Osteocyte (in vitro differentiated cells): ENCODE measurements around the gene CMTM1. TPM values are rescaled to one million over a fixed set of nuclear protein-coding genes. Genes with fewer than 3 reads are reported as not detected.

Experiments
- DNase-seq: peaks from one replicate; pipeline ENCODE4 v3.0.0; 2021; ENCODE audit warnings: mixed read lengths; ENCODE audit not compliant: unreplicated experiment; ENCODE audit errors: extremely low spot score
- H3K27ac Mint-ChIP-seq: one replicate; pipeline ENCODE4 v1.8.0; 2021; ENCODE audit warnings: mild to moderate bottlenecking, mixed read lengths; ENCODE audit not compliant: unreplicated experiment
- H3K27me3 Mint-ChIP-seq: one replicate; pipeline ENCODE4 v1.8.0; 2021; ENCODE audit warnings: mixed read lengths; ENCODE audit not compliant: unreplicated experiment
- H3K36me3 Mint-ChIP-seq: one replicate; pipeline ENCODE4 v1.8.0; 2021; ENCODE audit warnings: mixed read lengths; ENCODE audit not compliant: unreplicated experiment
- H3K4me1 Mint-ChIP-seq: one replicate; pipeline ENCODE4 v1.8.0; 2021; ENCODE audit warnings: mixed read lengths; ENCODE audit not compliant: unreplicated experiment
- H3K4me3 Mint-ChIP-seq: one replicate; pipeline ENCODE4 v1.8.0; 2021; ENCODE audit warnings: mild to moderate bottlenecking, moderate library complexity, mixed read lengths; ENCODE audit not compliant: unreplicated experiment
- H3K9me3 Mint-ChIP-seq: one replicate; pipeline ENCODE4 v1.8.0; 2021; ENCODE audit warnings: mixed read lengths; ENCODE audit not compliant: unreplicated experiment
- CTCF ChIP-seq: fragments of 200-600 bp; sonication (generic); IDR thresholded peaks from 2 replicates; pipeline ENCODE4 v1.5.0; 2021; ENCODE audit warnings: antibody characterized with exemption, mild to moderate bottlenecking, moderate library complexity
- total RNA-seq: library from RNA; stranded (reverse); gene quantifications from 2 replicates; pipeline ENCODE4 v1.2.1, GENCODE V29; 2021

CMTM1 gene
- total RNA-seq, 1 donor from 2014 or later: 7.8 TPM

- no peak overlapping the region for H3K4me3 Mint-ChIP-seq
- no peaks in the 10 kb centered on the region for H3K4me1 Mint-ChIP-seq
- H3K9me3 Mint-ChIP-seq: no peaks in the 10 kb centered on the region
- H3K36me3 Mint-ChIP-seq: peaks cover 51% of the 10 kb centered on the region
- TF ChIP-seq CTCF: no peak
- H3K27me3 Mint-ChIP-seq: no peaks in the 10 kb centered on the region
- no peak for DNase-seq
- H3K27ac Mint-ChIP-seq: no peak overlapping the region
Observed at GRCh38 chr16:66529475-66529874, 36.8 kb upstream of the CMTM1 start.

DNA sequence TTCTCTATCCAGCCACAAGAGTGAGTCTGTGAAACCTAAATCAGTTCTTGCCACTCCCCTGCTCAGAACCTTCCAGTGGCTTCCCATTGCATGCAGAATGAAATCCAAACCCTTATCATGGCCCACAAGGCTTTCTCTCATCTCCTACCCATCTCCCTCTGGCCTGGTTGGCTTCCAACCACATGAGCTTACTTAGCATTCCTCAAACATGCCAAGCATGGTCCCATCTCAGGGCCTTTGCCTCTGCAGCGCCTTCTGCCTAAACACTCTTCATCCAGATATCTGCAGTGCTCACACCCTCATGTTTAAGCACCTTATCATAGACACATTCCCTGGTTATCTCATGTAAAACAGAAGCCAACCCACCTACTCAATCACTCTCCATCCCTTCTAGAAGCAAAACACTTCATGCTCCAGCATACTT is 31.9 kb upstream of the CMTM1 start:
- Mint-ChIP-seq H3K4me1 (no peaks in the 10 kb centered on the region), H3K9me3 (no peaks in the 10 kb centered on the region), H3K27ac (no peak overlapping the region), H3K27me3 (no peaks in the 10 kb centered on the region), H3K36me3 (peaks cover 40% of the 10 kb centered on the region), H3K4me3 (no peak overlapping the region)
- DNase-seq: no peak
- TF ChIP-seq CTCF: no peak

DNA sequence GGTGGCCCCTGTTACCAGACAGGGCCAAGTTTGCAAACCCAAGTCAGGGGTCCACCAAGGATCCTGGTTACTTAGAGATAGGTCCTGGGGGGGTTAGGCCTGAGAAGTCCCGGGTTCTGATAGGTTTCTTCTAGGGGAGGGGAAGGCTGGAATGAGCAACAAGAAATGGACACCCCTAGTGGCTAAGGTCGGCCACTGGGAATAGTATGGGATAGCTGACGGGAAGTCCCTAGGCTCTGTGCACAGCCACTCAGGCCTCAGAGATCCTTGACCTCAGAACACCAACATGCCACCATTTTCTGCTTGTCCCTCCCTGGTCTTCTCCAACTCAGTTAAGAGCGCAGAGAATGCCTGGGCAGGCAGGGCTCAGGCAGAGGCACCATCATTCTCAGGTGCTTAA is 29.7 kb upstream of the CMTM1 start:
- H3K27ac Mint-ChIP-seq: no peak overlapping the region
- no peaks in the 10 kb centered on the region for H3K9me3 Mint-ChIP-seq
- no peaks in the 10 kb centered on the region for H3K4me1 Mint-ChIP-seq
- H3K4me3 Mint-ChIP-seq: no peak overlapping the region
- H3K27me3 Mint-ChIP-seq: no peaks in the 10 kb centered on the region
- DNase-seq: no peak
- peaks cover 33% of the 10 kb centered on the region for H3K36me3 Mint-ChIP-seq
- no peak for TF ChIP-seq CTCF

GRCh38 chr16:66537236-66537635 is 29.0 kb upstream of the CMTM1 start:
- H3K4me3 Mint-ChIP-seq: no peak overlapping the region
- H3K27ac Mint-ChIP-seq: no peak overlapping the region
- DNase-seq: no peak
- H3K27me3 Mint-ChIP-seq: no peaks in the 10 kb centered on the region
- TF ChIP-seq CTCF: no peak
- H3K36me3 Mint-ChIP-seq: peaks cover 34% of the 10 kb centered on the region
- no peaks in the 10 kb centered on the region for H3K9me3 Mint-ChIP-seq
- H3K4me1 Mint-ChIP-seq: no peaks in the 10 kb centered on the region

- Mint-ChIP-seq H3K36me3 (peaks cover 33% of the 10 kb centered on the region), H3K4me1 (no peaks in the 10 kb centered on the region), H3K4me3 (no peak overlapping the region)
Observed at GRCh38 chr16:66538910-66539309, 27.3 kb upstream of the CMTM1 start.

More at GRCh38 chr16:66538910-66539309, 27.3 kb upstream of the CMTM1 start:
- TF ChIP-seq CTCF: no peak
- Mint-ChIP-seq H3K27me3 (no peaks in the 10 kb centered on the region), H3K9me3 (no peaks in the 10 kb centered on the region), H3K27ac (no peak overlapping the region)
- no peak for DNase-seq
